Skeletal muscle satellite cell (primary cell): ENCODE data around the gene PSRC1.

Source experiments
- H3K27me3 ChIP-seq: 2 replicates; pipeline ENCODE4 v1.7.0; 2013; ENCODE audit warnings: low read length; ENCODE audit not compliant: control insufficient read depth, insufficient read depth
- H3K36me3 ChIP-seq: 2 replicates; pipeline ENCODE4 v1.7.0; 2013; ENCODE audit warnings: mild to moderate bottlenecking, control low read depth, low read length; ENCODE audit not compliant: insufficient read depth
- H3K4me1 ChIP-seq: 2 replicates; pipeline ENCODE4 v1.7.0; 2013; ENCODE audit warnings: low read length; ENCODE audit not compliant: control insufficient read depth, insufficient read depth
- H3K4me2 ChIP-seq: 2 replicates; pipeline ENCODE4 v1.7.0; 2013; ENCODE audit warnings: mild to moderate bottlenecking, low read length
- H3K4me3 ChIP-seq: 2 replicates; pipeline ENCODE4 v1.7.0; 2013; ENCODE audit warnings: low read length
- H3K9ac ChIP-seq: 2 replicates; pipeline ENCODE4 v1.7.0; 2013; ENCODE audit warnings: mild to moderate bottlenecking, low read depth, low read length, moderate library complexity
- H3K9me3 ChIP-seq: replicated peaks from 2 replicates; pipeline ENCODE4 v1.7.0; 2013; ENCODE audit warnings: mild to moderate bottlenecking, control low read depth, low read length

The PSRC1 gene

DNA sequence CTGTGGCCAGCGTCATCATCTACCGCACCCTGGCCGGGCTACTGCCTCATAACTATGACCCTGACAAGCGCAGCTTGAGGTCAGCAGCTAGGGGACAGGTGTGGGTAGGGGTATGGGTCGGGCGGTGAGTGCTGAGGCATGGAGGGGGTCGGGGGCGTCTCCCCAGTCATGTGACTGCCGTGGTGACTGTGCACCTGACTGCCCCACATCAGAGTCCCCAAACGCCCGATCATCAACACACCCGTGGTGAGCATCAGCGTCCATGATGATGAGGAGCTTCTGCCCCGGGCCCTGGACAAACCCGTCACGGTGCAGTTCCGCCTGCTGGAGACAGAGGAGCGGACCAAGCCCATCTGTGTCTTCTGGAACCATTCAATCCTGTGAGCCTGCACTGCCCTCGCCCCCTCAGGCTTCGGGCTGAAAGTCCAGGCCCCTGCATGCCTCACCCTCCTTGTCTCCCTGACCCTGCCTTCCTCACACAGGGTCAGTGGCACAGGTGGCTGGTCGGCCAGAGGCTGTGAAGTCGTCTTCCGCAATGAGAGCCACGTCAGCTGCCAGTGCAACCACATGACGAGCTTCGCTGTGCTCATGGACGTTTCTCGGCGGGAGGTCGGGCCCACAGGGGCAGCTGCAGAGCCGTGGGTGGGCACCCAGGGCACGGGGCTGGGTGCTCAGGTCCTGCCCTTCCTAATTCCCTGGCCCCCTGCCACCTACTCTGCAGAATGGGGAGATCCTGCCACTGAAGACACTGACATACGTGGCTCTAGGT is 13.5 kb downstream of the PSRC1 start:
- H3K36me3 ChIP-seq = no peaks in the 10 kb centered on the region
- peaks cover 10% of the 10 kb centered on the region for H3K4me1 ChIP-seq

DNA sequence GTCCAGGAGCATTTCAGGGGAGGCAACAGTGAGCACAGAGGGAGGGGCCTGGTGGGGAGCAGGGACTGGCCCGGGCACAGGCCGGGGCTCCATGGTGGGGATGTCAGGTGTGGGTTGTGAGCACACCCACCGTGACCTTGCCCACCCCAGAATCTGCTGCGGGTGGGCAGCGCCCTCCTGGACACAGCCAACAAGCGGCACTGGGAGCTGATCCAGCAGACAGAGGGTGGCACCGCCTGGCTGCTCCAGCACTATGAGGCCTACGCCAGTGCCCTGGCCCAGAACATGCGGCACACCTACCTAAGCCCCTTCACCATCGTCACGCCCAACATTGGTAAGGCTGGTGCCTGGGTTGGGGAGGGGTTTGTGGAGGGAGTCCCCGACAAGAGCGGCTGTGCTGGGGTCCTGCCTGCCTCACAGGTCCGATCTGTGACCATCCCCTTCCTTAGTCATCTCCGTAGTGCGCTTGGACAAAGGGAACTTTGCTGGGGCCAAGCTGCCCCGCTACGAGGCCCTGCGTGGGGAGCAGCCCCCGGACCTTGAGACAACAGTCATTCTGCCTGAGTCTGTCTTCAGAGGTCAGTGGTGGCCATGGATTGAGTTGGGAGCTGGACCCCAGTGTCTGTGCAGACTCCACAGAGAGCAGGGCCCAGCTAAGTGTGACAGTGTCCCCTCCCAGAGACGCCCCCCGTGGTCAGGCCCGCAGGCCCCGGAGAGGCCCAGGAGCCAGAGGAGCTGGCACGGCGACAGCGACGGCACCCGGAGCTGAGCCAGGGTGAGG is 14.3 kb downstream of the PSRC1 start:
- Histone ChIP-seq H3K27me3 (no peaks in the 10 kb centered on the region), H3K4me3 (no peak overlapping the region), H3K9ac (no peak overlapping the region), H3K9me3 (no peaks in the 10 kb centered on the region), H3K4me2 (no peak overlapping the region), H3K4me1 (peaks cover 10% of the 10 kb centered on the region), H3K36me3 (no peaks in the 10 kb centered on the region)

More for the DNA sequence above, 13.5 kb downstream of the PSRC1 start:
- Histone ChIP-seq H3K4me3 (no peak overlapping the region), H3K9me3 (no peaks in the 10 kb centered on the region), H3K9ac (no peak overlapping the region), H3K27me3 (no peaks in the 10 kb centered on the region), H3K4me2 (no peak overlapping the region)

DNA sequence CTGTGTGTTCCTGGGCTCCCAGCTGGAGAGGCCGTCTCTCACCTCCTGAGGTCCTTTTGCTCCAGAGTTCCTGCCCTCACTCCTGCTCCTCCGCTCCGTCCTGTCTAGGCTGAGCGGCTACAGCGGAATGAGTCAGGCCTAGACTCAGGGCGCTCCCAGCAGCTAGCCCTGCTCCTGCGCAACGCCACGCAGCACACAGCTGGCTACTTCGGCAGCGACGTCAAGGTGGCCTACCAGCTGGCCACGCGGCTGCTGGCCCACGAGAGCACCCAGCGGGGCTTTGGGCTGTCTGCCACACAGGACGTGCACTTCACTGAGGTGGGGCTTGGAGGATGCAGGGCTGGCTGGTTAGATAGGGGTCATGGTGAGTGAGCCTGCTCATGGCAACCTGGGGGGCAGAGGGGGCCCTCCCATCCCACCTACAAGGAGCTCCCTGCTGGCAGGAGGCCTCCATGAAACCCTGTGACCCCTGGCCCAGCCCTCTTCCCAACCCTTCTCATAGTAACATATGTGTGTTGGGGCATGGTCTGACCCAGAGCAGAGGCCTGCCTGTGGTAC is 15.1 kb downstream of the PSRC1 start:
- no peak overlapping the region for H3K4me3 ChIP-seq

DNA sequence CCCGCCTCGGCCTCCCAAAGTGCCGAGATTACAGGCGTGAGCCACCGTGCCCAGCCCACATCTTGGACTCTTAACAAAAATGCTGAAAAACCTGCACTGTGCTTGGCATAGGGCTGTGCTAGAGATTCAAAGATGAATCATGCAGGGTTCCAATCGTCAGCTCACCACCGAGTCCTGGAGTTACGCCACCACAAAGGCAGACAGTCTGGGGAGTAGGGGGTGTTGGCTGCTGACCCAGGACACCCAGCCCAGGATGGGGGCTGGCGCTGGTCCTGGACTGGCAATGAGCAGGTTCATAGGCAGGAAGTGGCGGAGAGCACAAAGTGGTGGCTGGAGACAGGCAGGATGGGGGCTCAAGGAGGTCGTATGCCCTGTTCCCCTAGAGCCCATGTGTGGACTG is 16.0 kb downstream of the PSRC1 start:
- Histone ChIP-seq H3K36me3 (no peaks in the 10 kb centered on the region), H3K27me3 (no peaks in the 10 kb centered on the region), H3K4me3 (no peak overlapping the region), H3K4me1 (peaks cover 4% of the 10 kb centered on the region), H3K9ac (no peak overlapping the region), H3K4me2 (no peak overlapping the region), H3K9me3 (no peaks in the 10 kb centered on the region)

More for the DNA sequence above, 15.1 kb downstream of the PSRC1 start:
- Histone ChIP-seq H3K4me2 (no peak overlapping the region), H3K36me3 (no peaks in the 10 kb centered on the region), H3K27me3 (no peaks in the 10 kb centered on the region), H3K9ac (no peak overlapping the region), H3K4me1 (peaks cover 10% of the 10 kb centered on the region), H3K9me3 (no peaks in the 10 kb centered on the region)

DNA sequence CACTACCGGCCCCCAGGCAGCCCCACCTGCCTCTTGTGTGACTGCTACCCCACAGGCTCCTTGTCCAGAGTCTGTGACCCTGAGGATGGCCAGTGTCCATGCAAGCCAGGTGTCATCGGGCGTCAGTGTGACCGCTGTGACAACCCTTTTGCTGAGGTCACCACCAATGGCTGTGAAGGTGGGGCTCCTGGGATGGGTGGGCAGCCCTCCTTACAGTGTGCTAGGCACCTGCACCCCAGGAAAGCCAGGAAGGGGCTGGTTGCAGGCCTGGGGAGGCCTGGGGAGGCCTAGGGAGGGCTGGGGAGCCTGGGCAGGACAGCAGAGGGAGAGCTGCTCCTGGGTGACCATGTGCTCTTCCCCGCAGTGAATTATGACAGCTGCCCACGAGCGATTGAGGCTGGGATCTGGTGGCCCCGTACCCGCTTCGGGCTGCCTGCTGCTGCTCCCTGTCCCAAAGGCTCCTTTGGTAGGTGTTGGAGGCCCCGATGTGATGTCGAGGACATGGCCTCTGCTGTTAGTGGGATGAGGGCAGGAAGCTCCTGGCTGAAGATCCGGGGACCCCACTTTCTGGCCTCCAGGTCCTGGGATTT is 17.1 kb downstream of the PSRC1 start:
- Histone ChIP-seq H3K36me3 (no peaks in the 10 kb centered on the region), H3K4me1 (peaks cover 4% of the 10 kb centered on the region), H3K9me3 (no peaks in the 10 kb centered on the region), H3K4me2 (no peak overlapping the region), H3K27me3 (no peaks in the 10 kb centered on the region), H3K9ac (no peak overlapping the region), H3K4me3 (no peak overlapping the region)

DNA sequence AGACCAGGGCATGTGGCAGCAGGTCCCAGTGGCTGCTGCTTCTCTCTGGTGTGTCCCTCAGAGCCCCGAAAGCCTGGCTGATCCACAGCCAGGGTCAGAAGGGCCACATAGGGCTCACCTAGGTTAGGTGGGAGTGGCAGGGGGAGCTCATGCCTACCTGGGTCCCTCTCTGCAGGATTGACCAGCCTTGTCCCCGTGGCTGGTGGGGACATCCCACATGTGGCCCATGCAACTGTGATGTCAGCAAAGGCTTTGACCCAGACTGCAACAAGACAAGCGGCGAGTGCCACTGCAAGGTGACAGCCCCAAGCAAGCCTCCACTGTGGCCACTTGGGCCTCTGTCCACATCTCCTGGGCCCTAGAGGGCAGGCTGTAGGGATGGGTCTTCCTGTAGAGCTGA is 17.9 kb downstream of the PSRC1 start:
- no peaks in the 10 kb centered on the region for H3K9me3 ChIP-seq
- H3K4me1 ChIP-seq = peaks cover 4% of the 10 kb centered on the region
- H3K27me3 ChIP-seq = no peaks in the 10 kb centered on the region
- H3K36me3 ChIP-seq = no peaks in the 10 kb centered on the region
- no peak overlapping the region for H3K4me2 ChIP-seq
- H3K9ac ChIP-seq = no peak overlapping the region
- no peak overlapping the region for H3K4me3 ChIP-seq

DNA sequence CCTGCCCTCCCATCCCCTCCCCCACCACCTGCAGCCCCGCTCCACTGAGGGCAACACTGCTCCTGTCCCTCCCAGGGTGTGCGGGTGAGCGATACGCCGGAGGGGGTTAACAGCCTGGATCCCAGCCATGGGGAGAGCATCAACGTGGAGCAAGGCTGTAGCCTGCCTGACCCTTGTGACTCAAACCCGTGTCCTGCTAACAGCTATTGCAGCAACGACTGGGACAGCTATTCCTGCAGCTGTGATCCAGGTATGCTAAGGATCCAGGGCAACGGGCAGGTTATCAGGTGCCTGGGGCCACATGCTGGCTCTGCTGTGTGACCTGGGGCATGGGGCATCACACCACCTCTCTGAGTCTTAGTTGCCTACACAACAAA is 18.6 kb downstream of the PSRC1 start:
- Histone ChIP-seq H3K27me3 (no peaks in the 10 kb centered on the region), H3K36me3 (no peaks in the 10 kb centered on the region), H3K4me1 (peaks cover 4% of the 10 kb centered on the region), H3K9ac (no peak overlapping the region), H3K4me3 (no peak overlapping the region), H3K9me3 (no peaks in the 10 kb centered on the region), H3K4me2 (no peak overlapping the region)

DNA sequence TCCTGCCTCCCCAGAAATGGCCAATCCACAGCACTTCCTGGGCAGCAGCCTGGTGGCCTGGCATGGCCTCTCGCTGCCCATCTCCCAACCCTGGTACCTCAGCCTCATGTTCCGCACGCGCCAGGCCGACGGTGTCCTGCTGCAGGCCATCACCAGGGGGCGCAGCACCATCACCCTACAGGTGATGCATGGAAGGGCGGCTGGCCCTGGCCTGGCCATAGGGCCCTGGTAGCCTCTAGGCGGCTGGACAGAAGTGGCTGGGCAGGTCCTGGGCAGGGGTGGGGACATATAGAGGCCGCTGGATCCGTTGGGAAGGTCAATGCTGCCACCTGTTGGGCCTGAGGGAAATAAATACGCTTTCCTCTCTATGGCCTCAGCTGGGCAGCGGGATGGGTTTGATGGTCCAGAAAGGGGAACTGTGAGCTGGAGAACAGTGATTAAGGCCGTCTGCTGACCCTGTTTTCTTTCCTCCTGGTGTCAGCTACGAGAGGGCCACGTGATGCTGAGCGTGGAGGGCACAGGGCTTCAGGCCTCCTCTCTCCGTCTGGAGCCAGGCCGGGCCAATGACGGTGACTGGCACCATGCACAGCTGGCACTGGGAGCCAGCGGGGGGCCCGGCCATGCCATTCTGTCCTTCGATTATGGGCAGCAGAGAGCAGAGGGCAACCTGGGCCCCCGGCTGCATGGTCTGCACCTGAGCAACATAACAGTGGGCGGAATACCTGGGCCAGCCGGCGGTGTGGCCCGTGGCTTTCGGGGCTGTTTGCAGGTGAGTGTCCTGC is 19.2 kb downstream of the PSRC1 start:
- peaks cover 4% of the 10 kb centered on the region for H3K4me1 ChIP-seq
- no peaks in the 10 kb centered on the region for H3K36me3 ChIP-seq
- H3K9me3 ChIP-seq = no peaks in the 10 kb centered on the region
- no peak overlapping the region for H3K9ac ChIP-seq
- H3K27me3 ChIP-seq = no peaks in the 10 kb centered on the region
- no peak overlapping the region for H3K4me2 ChIP-seq
- no peak overlapping the region for H3K4me3 ChIP-seq

DNA sequence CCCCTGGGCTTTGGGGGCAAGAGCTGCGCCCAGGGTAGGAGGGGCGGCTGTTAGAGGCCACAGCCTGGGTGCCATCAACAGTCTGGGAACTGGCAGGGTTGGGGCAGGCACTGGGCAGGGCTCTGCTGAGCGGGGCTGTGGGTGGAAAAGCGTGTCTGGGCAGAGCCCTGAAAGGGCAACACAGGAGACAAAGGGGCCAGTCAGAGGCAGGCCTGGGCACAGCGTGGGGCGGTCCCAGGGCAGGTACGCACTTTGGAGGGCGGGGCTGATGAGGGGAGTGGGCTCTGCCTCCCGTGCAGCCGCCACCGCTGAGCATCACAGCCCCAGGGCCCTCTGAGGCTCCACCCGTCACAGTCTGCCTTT is 19.7 kb downstream of the PSRC1 start:
- Histone ChIP-seq H3K27me3 (no peaks in the 10 kb centered on the region), H3K4me2 (no peak overlapping the region), H3K4me3 (no peak overlapping the region), H3K9me3 (no peaks in the 10 kb centered on the region), H3K9ac (no peak overlapping the region), H3K36me3 (no peaks in the 10 kb centered on the region), H3K4me1 (peaks cover 4% of the 10 kb centered on the region)

DNA sequence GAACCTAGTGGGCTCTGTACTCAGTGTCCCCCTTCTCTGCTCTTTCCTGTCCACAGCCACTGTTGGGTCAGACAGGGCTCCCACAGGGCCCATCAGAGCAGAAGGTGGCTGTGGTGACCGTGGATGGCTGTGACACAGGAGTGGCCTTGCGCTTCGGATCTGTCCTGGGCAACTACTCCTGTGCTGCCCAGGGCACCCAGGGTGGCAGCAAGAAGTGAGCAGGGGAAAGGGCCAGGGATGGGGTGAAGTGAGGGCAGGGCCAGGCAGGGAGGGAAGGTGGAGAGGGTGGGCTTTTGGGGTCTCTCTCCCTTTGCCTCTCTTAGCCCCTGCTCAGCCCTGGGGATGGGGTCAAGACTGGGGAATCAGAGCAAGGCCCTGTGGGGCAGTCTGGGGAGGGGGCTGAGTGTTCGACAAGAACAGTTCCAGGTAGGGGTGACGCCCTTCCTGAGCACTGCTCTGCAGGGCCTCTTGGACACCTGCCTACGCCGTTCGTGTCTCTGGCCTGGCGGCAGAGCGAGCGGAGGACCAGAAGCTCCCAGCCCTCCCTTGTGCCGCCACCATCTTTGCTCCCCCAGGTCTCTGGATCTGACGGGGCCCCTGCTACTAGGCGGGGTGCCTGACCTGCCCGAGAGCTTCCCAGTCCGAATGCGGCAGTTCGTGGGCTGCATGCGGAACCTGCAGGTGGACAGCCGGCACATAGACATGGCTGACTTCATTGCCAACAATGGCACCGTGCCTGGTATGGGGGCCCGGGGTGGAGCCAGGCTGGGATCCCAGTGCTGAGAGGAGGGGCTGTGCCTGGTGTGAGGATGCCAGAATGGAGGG is 20.5 kb downstream of the PSRC1 start:
- Histone ChIP-seq H3K9me3 (no peaks in the 10 kb centered on the region), H3K36me3 (no peaks in the 10 kb centered on the region), H3K4me2 (no peak overlapping the region), H3K4me1 (peaks cover 4% of the 10 kb centered on the region), H3K9ac (no peak overlapping the region), H3K4me3 (no peak overlapping the region), H3K27me3 (no peaks in the 10 kb centered on the region)
